LNCaP clone FGC (cell line): ENCODE data around the gene RGS13.
"Not testable (repeated sequence)": the region's sequence is repeated elsewhere in the genome, so short reads cannot be mapped to it uniquely, and the experiment has no call there.

Source experiments
- DNase-seq: peaks from one replicate; pipeline ENCODE4 v3.0.0-alpha.2; 2011; ENCODE audit warnings: low read depth
- H3K4me3 ChIP-seq: 2 replicates; pipeline ENCODE4 v1.5.1; 2011; ENCODE audit warnings: mild to moderate bottlenecking, low read depth, low read length, control low read depth
- TF ChIP-seq, protein P1 (sequence below): IDR thresholded peaks from 2 replicates; pipeline ENCODE4 v1.5.1; 2012; ENCODE audit warnings: mild to moderate bottlenecking; ENCODE audit not compliant: control insufficient read depth, insufficient read depth; ENCODE audit errors: extremely low read depth

Gene RGS13

DNA sequence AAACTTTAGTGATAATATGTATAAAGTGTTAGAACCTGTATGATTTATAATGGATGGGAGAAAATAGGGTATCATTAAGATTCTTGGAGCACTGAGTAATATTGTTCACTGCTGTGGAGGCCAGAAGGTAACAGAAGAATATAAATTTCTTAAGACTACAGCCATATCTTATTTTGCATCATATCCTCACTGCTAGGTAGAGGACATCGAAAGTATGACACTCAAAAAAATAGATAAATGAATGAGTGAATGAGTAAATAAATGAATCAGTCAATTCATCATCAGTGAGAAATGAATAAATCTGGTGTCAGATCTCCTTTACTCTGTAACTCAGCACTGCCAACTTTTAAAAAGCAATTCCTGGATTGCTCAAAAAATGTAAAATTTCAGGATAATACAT is 33.2 kb downstream of the RGS13 start:
- TF ChIP-seq, protein P1, sequence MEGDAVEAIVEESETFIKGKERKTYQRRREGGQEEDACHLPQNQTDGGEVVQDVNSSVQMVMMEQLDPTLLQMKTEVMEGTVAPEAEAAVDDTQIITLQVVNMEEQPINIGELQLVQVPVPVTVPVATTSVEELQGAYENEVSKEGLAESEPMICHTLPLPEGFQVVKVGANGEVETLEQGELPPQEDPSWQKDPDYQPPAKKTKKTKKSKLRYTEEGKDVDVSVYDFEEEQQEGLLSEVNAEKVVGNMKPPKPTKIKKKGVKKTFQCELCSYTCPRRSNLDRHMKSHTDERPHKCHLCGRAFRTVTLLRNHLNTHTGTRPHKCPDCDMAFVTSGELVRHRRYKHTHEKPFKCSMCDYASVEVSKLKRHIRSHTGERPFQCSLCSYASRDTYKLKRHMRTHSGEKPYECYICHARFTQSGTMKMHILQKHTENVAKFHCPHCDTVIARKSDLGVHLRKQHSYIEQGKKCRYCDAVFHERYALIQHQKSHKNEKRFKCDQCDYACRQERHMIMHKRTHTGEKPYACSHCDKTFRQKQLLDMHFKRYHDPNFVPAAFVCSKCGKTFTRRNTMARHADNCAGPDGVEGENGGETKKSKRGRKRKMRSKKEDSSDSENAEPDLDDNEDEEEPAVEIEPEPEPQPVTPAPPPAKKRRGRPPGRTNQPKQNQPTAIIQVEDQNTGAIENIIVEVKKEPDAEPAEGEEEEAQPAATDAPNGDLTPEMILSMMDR: no peak
- no peak overlapping the region for H3K4me3 ChIP-seq
- no peak for DNase-seq

DNA sequence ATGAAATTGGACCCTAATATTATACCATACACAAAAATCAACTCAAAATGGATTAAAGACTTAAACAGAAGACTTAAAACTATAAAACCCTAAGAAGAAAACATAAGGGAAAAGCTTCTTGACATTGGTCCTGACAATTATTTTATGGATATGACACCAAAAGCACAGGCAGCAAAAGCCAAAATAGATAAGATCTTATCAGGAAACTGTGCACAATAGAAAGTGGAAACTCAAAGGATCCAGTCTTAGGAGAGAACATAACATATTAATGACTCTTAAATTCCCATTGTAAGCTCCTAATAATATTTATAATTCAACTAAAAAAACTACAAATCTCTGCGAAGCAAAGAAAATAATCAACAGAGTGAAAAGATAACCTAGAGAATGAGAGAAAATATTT is 39.8 kb downstream of the RGS13 start:
- no peak for DNase-seq
- H3K4me3 ChIP-seq: no peak overlapping the region
- TF ChIP-seq, protein P1: no peak

DNA sequence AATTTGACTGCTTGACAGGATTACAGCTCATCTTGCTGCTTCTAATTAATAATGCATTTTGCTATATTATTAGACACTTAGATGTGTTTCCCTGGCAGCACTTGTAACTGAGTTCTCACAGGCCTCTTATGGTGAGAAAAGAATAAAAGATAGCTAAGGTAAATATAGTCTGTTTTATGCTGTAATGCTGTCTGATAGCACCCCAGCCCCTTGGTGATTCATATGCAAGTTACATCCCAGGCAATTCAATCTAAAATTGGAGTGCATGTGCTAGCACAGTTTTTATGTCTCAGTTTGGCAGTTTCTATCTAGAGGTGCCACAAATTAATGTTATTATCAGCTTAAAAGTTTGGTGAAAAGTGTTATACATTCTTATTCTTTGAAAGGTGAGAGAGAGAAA is 42.2 kb downstream of the RGS13 start:
- DNase-seq: no peak
- H3K4me3 ChIP-seq: no peak overlapping the region
- TF ChIP-seq, protein P1: no peak

DNA sequence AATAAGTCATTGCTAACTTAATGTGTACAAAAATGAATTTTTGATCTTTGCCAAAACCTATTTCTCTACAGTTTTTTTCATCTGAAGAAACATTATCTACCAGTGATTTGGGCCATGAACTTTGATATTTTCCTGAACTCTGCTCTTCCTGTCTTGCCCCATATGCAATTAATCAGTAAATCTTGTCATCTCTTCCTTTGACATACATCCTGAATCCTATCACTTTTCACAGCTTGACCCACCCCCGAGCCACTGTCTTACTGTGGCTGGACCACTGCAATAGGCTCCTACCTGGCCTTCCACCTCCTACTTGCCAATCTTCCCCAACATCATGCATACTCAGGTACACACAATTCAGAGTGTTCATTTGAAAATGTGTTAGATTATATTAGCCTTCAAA is 46.4 kb downstream of the RGS13 start:
- H3K4me3 ChIP-seq: no peak overlapping the region
- DNase-seq: no peak
- TF ChIP-seq, protein P1: no peak

DNA sequence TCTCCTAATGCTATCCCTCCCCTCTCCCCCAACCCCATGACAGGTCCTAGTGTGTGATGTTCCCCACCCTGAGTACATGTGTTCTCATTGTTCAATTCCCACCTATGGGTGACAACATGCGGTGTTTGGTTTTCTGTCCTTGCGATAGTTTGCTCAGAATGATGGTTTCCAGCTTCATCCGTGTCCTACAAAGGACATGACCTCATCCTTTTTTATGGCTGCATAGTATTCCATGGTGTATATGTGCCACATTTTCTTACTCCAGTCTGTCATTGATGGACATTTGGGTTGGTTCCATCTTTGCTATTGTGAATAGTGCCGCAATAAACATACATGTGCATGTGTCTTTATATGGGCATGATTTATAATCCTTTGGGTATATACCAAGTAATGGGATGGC is 47.1 kb downstream of the RGS13 start:
- not testable (repeated sequence) for DNase-seq, H3K4me3 ChIP-seq

DNA sequence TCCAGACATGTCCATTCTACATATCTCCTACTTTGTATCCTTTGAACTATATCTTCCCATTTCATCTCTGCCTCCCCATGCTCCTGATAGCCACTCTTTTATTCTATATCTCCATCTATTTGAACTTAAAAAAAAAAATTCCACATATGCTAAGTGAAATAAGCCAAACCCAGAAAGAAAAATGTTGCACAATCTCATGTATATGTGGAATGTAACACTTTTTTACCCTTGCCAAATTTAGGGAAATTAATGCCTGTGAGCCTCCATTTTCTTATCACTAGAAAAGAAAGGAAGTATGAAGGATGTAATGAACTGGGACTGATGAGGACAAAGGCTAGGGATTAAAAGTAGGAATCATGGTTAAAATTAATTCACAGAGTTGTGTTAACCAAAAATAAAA is 53.5 kb downstream of the RGS13 start:
- TF ChIP-seq, protein P1: no peak
- H3K4me3 ChIP-seq: no peak overlapping the region
- DNase-seq: no peak

DNA sequence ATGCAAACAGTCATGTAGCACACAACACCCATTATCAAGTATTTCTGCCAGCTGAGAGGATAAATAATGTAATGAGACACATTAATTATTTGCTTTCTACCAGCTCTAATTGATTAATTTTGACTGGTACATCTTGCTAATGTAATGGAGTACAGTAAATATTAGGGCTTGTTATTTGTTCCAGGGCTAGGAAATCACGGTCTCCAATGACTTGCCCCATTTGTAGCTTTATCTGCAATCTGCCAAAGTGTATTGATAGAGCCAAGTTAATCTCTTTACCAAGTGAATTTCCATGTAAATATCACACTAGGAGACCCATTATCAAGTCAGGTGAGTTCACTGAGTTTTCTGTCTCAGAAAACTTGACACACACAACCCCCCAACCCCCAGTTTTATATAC is 55.1 kb downstream of the RGS13 start:
- TF ChIP-seq, protein P1: no peak
- no peak overlapping the region for H3K4me3 ChIP-seq
- peak; percentile 53 for DNase-seq

DNA sequence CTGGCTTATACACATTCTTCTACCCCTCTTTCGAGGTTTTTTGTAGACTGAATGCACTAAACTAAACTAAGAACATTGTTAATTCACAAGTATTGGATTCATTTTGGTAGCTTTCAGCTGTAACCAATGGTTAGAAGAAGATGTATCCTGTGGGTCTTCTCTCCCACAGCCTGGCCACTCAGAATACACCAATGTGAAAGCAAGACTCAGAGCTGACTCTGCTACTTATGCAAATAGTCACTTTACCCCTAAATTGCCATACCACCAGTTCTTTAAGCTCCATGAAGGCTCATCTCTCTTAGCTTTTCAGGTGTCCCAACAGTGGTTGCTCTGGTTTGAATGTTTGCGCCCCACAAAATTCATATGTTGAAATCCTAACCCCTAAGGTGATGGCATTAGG is 60.1 kb downstream of the RGS13 start:
- TF ChIP-seq, protein P1: no peak
- no peak overlapping the region for H3K4me3 ChIP-seq
- no peak for DNase-seq
